CD1c-positive myeloid dendritic cell (primary cell): ENCODE results near the gene PCSK4.
A peak's percentile ranks its signal among the peaks of the same experiment; 100 is the strongest.

ENCODE experiments used
- DNase-seq: peaks from one replicate; pipeline ENCODE4 v3.0.0-alpha.2; 2016; ENCODE audit errors: extremely low spot score

PCSK4 gene

DNA sequence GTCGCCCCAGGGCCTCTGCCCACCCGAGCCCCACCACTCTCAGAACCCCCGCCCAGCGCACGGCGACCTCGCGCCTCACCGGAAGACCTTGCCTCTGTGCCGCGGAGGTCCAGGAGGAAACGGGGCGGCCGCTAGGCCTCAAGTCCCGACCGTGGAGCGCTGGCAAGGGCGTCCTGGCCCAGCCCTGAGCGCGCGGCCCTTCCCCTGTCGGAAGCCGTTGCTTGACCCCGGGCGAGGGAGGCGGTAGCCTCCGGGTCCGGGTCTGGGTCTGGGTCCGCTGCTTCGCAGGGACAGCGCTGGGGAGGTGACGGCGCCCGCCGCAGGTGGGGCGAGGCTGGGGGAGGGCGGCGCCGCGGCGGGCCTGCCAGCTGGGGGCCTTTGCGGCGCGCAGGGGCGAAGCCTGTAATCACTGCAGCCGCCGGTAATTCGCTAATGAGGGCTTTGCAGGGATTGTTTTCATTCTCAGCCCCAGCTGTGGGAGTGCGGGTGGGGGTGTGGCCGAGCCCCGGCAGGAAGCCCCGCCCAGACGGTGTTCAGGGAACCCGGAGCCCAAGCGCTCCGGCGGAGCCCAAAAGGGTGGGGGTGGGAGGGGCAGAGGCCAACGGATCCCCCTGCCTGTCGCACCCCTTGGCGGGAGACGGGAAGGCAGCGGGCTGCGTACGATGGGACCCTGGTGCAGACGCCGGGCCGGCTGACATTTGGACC, 19.7 kb downstream of the PCSK4 start:
- DNase-seq, result peak; percentile 25

DNA sequence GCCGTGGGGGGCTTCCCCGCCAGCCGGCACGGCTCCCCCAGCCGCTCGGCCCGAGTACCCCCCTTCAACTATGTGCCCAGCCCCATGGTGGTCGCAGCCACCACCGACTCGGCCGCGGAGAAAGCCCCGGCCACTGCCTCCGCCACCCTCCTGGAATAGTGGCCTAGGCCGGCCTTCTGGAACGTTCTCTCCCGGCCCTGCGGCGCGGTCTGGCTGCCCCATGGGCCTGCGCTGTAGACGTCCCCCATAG, 20.2 kb downstream of the PCSK4 start:
- no peak for DNase-seq

DNA sequence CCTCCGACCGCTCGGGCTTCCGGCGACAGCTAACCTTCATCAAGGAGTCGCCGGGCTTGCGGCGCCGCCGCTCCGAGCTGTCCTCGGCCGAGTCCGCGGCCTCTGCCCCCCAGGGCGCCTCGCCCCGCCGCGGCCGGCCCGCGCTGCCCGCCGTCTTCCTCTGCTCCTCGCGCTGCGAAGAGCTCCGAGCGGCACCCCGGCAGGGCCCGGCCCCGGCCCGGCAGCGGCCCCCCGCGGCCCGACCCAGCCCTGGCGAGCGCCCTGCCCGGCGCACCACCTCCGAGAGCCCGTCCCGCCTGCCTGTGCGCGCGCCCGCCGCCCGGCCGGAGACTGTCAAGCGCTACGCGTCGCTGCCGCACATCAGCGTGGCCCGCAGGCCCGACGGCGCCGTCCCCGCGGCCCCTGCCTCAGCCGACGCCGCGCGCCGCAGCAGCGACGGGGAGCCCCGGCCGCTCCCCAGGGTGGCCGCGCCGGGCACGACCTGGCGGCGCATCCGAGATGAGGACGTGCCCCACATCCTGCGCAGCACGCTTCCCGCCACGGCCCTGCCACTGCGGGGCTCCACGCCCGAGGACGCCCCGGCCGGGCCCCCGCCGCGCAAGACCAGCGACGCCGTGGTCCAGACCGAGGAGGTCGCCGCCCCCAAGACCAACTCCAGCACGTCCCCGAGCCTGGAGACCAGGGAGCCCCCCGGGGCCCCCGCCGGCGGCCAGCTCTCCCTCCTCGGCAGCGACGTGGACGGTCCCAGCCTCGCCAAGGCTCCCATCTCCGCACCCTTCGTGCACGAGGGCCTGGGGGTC, 20.7 kb downstream of the PCSK4 start:
- DNase-seq, result no peak

- DNase-seq, result peak; percentile 41
These were observed 21.3 kb downstream of the PCSK4 start for GRCh38 chr19:1468821-1469254.

GRCh38 chr19:1468274-1468820, 21.8 kb downstream of the PCSK4 start:
- no peak for DNase-seq

GRCh38 chr19:1467490-1468273, 22.5 kb downstream of the PCSK4 start:
- no peak for DNase-seq

DNA sequence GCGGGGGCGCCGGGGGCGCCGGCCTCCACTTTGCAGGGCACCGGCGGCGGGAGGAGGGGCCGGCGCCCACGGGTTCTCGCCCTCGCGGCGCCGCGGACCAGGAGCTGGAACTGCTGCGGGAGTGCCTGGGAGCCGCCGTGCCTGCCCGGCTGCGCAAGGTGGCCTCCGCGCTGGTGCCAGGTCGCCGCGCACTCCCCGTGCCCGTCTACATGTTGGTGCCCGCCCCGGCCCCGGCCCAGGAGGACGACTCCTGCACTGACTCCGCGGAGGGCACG, 23.0 kb downstream of the PCSK4 start:
- DNase-seq, result no peak

DNA sequence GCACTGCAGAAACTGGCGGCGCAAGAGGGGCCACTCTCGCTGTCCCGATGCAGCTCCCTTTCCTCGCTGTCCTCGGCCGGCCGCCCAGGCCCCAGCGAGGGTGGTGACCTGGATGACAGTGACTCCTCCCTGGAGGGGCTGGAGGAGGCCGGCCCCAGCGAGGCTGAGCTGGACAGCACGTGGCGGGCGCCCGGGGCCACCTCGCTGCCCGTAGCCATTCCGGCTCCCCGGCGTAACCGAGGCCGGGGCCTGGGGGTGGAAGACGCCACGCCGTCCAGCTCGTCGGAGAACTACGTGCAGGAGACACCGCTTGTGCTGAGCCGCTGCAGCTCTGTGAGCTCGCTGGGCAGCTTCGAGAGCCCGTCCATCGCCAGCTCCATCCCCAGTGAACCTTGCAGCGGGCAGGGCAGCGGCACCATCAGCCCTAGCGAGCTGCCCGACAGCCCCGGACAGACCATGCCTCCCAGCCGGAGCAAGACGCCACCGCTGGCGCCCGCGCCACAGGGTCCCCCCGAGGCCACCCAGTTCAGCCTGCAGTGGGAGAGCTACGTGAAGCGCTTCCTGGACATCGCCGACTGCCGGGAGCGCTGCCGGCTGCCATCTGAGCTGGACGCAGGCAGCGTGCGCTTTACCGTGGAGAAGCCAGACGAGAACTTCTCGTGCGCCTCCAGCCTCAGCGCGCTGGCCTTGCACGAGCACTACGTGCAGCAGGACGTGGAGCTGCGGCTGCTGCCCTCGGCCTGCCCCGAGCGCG, 23.5 kb downstream of the PCSK4 start:
- DNase-seq, result no peak

GRCh38 chr19:1466018-1466460, 24.1 kb downstream of the PCSK4 start:
- DNase-seq, result no peak

DNA sequence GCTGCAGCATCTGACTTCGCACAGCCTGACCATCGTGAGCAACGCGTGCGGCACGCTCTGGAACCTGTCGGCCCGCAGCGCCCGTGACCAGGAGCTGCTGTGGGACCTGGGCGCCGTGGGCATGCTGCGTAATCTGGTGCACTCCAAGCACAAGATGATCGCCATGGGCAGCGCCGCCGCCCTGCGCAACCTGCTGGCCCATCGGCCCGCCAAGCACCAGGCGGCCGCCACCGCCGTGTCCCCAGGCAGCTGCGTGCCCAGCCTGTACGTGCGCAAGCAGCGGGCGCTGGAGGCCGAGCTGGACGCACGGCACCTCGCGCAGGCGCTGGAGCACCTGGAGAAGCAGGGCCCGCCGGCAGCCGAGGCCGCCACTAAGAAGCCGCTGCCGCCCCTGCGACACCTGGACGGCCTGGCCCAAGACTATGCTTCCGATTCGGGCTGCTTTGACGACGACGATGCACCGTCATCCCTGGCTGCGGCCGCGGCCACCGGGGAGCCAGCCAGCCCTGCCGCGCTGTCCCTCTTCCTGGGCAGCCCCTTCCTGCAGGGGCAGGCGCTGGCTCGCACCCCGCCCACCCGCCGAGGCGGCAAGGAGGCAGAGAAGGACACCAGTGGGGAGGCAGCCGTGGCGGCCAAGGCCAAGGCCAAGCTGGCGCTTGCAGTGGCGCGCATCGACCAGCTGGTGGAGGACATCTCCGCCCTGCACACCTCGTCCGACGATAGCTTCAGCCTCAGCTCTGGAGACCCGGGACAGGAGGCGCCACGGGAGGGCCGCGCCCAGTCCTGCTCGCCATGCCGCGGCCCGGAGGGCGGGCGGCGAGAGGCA, 24.7 kb downstream of the PCSK4 start:
- peak; percentile 51 for DNase-seq

- no peak for DNase-seq
These were observed 28.3 kb downstream of the PCSK4 start for GRCh38 chr19:1461862-1462261.

- DNase-seq, result no peak
These were observed 29.8 kb downstream of the PCSK4 start for GRCh38 chr19:1460033-1460995.

DNA sequence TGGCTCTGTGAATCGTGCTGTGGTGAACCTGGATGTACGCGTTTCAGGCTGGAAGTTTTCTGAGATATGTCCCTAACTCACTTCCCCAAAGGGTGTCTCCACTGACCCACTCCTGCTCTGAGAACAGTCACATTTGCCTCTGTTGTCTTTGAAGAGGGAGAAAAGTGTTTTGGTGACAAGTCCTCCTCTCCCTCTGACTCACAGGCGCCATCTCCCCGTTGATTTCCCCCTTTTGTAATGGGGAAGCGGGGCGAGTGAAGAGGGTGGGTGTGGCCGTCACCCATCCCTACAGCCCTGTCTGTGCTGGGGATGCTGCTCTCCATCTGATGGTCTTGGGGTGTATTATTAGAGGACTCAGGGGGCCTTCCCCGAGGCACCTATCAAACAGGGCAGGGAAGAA, 30.7 kb downstream of the PCSK4 start:
- DNase-seq, result peak; percentile 72

GRCh38 chr19:1457892-1458291, 32.3 kb downstream of the PCSK4 start:
- no peak for DNase-seq

DNA sequence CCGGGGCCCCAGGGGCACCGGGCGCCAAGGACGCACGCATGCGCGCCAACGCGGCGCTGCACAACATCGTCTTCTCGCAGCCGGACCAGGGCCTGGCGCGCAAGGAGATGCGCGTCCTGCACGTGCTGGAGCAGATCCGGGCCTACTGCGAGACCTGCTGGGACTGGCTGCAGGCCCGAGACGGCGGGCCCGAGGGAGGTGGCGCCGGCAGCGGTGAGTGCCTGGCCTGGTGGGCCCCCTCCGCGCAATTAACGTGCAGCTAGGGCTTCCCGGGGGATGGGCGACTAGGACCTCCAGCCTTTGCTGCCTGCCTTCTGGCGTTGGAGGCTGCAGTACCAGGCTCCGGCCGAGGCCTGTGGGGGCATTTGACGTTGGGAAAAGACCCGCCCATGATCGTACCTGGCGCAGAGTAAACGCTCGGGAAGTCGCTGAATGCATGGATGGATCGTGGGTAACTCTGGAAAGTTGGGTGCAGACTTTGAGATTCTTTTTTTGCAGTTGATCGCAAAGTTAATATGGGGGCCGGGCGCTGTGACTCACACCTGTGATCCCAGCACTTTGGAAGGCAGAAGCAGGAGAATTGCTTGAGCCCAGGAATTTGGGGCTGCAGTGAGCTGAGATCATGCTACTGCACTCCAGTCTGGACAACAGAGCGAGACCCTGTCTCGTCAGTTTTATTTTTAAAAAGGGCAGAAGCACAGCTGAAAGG, 33.0 kb downstream of the PCSK4 start:
- DNase-seq, result no peak

DNA sequence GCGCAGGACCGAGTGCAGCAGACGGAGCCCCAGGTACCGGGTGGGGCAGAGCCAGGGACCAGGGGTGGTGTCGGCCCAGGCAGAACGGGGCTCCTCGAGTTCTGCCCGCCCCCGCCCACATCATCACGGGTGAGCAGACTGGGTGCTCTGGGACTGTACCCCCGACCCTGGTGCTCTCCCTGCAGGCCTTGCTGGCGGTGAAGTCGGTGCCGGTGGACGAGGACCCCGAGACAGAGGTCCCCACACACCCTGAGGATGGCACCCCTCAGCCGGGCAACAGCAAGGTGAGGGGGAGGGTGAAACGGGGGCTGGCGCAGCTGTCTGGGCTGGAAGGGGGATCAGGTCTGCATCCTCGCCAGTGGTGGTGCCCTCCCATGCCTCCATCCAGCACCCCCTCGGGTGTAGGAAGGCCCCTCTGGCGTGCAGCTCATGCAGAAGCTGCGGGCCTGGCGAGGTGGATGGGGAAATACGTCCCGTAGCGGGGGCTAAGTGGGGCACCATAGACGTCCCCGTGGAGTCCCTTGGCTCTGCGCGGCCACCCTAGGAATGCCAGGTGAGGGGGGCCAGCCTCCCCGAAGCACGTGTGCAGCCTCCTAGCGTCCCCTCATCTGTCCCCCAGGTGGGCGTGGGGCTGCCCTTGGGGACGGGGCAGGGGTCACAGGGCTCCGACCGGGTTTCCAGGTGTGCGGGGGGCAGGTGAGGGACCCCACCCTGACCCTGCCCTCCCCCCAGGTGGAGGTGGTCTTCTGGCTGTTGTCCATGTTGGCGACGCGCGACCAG, 33.8 kb downstream of the PCSK4 start:
- DNase-seq, result no peak

- peak; percentile 70 for DNase-seq
These were observed 34.6 kb downstream of the PCSK4 start for GRCh38 chr19:1455336-1456120.

- peak; percentile 24 for DNase-seq
These were observed 35.2 kb downstream of the PCSK4 start for GRCh38 chr19:1455002-1455335.
